GM18870 (cell line): Measurements from ENCODE around the gene FAM9C.
"Not testable (repeated sequence)": the region's sequence is repeated elsewhere in the genome, so short reads cannot be mapped to it uniquely, and the experiment has no call there.

Experiments
- ATAC-seq: cut with Tn5 transposase; IDR thresholded peaks from one replicate; pipeline ENCODE4 v1.9.1; 2021; ENCODE audit warnings: moderate library complexity; ENCODE audit not compliant: unreplicated experiment

FAM9C gene

DNA sequence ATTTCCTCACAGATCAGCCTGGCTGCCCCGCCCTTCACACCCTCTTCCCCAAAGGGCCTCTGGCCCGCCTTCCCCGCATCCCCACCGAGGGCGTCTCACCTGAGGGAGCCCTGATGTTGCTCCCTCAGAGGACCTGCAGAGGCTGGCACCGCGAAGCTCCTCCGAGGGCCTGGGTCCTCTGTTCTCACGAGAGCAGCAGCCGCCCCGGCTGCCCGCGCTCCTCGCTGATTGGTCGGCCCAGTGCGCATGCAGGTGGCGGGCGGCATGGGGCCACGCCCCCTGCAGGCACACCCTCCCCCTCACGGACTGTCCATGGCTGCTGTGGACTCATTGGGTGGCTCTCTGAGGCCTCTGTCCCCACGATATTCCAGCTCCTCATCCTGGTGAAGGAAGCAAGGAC is at the start of gene FAM9C:
TSS of gene FAM9C (minus strand) at position 180 of the 400 bp plus-strand sequence. CDS start 831 bp downstream, outside the sequence.
- ATAC-seq, result no peak

DNA sequence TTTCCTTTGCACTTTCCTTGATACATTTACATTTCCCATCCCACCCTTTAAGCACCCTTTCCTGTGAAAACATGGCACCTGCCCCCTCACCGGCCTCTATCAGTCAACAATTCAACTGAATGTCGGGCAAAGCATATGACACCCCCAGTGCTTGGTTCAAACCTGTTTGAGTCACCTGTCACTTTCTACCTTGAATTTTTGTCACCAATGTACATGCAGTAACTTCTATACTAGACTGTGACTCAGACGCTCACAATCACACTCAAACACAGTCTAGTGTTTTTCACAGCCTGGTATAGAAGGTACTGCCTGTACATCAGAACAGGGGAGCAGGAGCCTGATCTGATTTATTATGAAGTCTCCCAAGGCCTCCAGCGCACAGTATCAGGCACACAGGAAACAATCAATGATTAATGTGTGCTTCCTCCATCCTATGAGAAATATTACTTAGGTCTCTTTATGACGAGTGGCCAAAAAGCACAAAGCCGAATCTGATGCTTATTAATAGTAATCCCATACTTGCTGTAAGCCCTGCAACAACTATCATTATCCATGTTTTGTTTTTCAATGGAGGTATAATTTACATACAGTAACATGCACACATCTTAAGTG is 49.2 kb upstream of the FAM9C start:
- ATAC-seq, result no peak

DNA sequence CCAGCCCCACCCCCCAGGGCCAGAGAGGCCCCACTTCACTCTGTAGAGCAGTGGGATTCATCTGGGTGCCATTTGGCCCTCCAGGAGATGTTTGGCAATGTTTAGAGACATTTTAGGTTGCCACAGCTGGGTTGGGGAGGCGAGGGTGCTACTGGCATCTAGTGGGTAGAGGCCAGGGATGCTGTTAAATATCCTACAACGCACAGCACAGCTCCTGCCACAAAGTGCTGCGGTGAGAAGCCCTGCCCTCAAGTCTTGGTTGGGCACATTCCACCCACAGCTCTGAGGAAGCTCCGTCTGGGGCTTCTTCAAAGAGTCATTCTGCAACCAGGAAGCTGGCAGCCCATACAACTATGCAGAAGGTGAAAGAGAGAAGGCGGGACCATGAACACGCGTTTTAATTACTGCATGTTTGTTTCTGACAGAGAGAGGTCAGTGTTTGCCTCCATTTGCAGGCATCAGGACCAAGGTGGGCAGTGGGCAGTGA is 48.1 kb upstream of the FAM9C start:
- peak; percentile 68 for ATAC-seq

DNA sequence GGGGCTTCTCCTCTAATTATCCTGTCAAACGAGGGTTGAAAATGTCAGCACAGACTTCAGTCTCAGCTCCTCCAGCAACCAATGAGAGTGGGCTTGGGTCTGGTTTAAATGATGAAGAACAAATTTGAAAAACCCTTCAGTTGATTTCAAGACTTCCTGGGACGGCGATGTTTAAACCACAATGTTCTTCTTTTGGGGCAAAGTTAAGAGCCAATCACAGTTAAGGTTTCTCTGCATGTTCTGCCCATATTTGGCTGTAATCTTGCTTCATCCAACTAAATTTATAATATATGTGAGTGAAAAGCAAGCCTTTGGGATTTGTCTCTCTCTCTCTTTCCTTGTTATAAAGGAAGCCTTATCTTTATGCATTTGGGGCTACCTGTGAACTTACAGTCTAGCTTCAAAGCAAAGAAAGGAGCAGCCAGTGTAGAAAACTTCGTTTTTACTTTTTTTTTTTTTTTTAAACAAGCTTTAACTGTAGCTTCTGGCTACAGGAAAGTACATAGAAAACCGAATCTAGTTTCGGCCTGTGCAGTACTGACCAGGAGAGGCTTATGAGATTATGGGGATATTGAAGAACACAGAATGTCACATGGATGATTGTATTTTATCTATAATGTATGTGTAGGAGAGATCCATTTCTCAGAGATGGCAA is 46.8 kb upstream of the FAM9C start:
- no peak for ATAC-seq

- ATAC-seq, result no peak
These were observed 46.1 kb upstream of the FAM9C start for GRCh38 chrX:13090339-13091110.

DNA sequence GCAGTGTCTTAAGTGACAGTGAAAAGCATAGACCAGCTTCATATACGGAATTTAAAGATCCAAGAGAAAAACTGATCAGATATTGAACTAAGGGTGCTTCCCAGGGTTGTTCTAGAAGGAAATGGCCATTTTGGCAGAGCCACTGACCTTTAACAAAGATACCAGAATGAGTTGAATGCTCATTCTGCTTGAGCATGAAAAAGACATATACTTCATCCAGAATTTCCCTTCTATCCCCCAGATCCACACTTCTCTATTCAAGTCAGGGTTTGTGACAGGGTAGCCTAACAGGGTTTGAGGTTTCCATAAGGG is 45.6 kb upstream of the FAM9C start:
- ATAC-seq, result no peak

- ATAC-seq, result no peak
These were observed 43.7 kb upstream of the FAM9C start for GRCh38 chrX:13088156-13088487.

DNA sequence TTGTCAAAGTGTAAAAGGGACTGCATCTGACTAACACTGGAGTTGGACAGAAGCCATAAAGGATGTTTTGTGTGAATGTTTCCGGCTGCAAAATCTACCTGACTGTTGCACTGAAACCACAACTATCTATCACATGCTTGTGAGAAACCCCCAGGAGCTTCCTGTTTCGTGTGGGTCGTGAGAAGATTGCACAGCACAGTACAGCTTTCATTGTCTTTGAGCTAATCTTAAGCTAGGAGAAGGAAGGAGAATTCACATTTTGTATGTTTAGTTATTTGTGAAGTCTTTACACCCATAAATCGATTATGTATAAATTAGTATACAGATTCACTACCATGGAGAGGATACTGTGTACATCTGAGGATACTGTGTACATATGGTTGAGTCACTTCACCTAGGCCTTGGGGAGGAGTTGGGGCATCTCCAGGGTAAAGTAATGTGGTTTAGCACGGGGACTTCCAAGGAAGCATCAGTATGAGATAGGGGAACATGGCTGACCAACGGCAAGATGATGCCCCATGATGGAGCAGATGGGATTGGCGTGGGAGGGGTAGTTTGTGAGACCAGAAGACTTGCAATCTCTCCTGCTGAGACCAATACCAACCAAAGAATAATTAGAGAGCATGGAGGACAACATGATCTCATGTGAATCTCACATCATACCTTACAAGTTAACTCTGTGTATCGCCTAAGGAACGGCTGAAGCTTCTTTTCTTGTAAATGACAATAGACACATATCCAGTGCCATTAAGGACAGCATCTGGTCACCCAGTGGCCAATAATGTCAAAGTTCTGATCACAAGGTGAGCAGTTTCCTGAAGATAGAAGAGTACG is 43.1 kb upstream of the FAM9C start:
- peak; percentile 79 for ATAC-seq

- not testable (repeated sequence) for ATAC-seq
These were observed 42.4 kb upstream of the FAM9C start for GRCh38 chrX:13086793-13087321.

- ATAC-seq, result no peak
These were observed 41.7 kb upstream of the FAM9C start for GRCh38 chrX:13086076-13086475.

GRCh38 chrX:13085526-13085925 is 41.1 kb upstream of the FAM9C start:
- ATAC-seq, result no peak

GRCh38 chrX:13084611-13085010 is 40.2 kb upstream of the FAM9C start:
- ATAC-seq, result no peak

GRCh38 chrX:13083755-13084326 is 39.4 kb upstream of the FAM9C start:
- ATAC-seq, result not testable (repeated sequence)

DNA sequence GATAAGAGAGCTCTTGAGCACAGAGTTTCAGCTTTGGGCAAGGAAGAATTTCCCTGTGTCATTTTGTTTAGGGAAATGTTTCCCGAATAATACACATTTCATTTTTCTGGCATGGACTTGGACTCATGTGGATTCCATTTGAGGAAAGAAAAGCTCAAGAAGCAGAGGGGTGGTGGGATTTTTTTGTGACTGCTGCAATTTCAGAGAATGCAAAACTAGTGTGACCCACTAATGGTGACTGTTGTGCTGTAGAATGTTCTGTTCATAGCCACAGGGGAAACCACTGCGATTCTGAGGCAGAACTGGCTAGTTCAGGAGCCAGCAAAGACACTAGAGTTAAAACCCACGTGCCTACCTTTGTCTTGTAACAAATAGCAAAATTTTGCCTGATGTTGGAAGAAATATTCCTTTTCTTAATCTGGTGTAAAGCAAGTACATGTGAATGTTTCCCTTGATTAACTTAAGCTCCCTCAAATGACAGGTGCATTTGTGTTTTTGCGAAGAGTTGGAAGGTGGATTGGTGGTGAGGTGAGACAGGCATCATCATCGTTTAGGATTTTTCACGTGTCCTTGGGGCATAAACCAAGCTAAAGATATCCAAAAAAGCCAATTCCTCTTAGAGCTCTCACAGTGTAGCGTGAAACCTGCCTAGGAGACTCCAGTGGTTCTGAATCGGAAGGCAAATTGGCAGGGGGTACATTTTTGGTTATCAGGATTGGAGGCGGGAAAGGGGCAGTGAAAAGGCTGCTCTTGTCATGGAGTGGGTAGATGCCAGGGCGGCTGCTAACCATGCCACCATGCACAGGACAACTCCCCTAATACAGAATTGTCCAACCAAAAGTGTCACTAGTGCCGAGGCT is 38.0 kb upstream of the FAM9C start:
- ATAC-seq, result no peak

DNA sequence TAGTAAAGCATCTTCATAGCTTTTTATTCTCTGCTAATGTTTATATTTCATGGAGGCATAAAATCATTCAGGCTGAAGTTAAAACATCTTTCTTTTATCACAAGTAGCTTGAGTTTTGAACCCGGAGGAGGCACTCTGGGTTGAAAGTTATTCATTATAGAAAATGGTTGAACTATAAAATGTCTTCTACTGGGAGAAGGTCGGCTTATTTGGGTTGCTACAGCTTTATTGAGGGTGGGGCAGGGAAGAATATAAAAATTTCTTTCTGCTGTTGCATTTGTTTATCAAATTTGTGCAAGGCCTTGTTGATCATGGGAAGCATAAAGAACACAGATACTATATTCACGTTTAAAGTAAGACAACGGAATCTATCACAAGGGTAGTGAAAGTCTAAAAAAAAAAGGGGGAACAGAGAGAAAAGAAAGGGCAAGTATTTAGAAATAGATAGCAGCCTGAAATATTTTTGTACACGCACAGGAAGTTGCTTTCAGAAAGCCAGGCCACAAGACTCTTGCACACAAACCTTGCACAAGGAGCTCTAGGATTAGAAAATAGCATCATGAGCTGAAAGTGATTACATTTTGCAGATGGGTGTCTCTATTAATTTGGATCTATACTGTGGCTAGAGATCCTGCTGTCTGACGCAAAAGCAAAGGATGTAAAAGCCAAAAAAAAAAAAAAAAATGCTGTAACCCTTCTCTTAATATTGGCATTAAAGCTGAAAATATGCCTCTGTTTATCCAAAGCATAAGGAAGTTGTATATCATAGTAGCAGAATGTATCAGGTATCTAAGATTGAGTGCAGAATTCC is 37.2 kb upstream of the FAM9C start:
- ATAC-seq, result no peak

DNA sequence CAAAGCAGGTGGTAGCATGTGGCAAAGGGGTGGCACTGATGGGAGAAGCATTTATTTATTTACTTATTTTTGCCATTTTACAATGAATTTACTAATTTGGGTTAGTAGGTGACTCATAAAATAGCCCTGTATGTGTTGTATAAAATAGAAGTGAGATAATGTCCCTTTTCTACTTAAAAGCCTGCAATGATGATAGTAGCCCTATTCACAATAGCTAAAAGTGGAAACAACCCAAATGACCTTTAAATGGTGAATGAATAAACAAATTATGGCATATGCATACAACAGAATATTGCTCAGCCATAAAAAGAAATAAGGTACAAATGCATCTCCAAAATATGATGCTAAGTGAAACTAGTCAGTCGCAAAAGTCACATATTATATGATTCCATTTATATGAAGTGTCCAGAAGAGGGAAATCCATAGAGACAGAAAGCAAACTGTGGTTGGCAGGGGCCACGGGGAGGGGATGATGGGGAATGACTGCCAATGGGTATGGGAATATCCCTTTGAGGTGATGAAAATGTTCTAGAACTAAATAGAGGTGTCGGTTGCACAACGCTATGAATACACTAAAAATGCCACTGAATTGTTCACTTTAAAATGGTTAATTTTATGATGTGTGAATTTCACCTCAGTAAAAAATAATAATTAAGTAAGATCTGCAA is 35.8 kb upstream of the FAM9C start:
- ATAC-seq, result no peak

GRCh38 chrX:13078739-13079444 is 34.5 kb upstream of the FAM9C start:
- no peak for ATAC-seq

DNA sequence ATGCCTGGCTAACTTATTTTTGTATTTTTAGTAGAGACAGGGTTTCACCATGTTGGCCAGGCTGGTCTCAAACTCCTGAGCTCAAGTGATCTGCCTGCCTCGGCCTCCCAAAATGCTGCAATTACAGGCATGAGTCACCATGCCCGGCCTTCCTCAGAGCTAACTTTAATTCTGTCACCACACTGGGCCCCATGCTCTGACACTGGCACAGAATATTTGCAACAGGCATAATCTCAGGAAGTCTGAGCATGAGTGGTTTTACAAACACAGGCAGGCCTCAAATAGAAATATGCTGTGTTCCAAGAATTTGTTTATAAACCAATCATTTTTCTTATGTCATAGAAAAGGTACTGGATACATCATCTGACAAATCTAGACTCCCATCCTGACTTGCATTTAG is 32.7 kb upstream of the FAM9C start:
- ATAC-seq, result no peak
